Measurements from ENCODE around the gene CADPS. TPM values are rescaled to one million over a fixed set of nuclear protein-coding genes. Genes with fewer than 3 reads are reported as not detected.

The CADPS gene
- total and polyA plus RNA-seq, 9 of the 15 experiments (the other 6 are each of a cell fraction or from before 2014, with no cell fraction given), result not detected

GRCh38 chr3:62462104-62462762 lies 413.0 kb downstream of the CADPS start:
- intact Hi-C loops (cut with micrococcal nuclease), result no loop called here
- Histone ChIP-seq H3K79me2 (ENCODE audit: control insufficient read depth, insufficient read depth, low read length) (no peaks in the 10 kb centered on the region), H3K27ac (ENCODE audit: extremely low read depth, low read depth, low read length) (no peak overlapping the region), H3K9me1 (ENCODE audit: control insufficient read depth, insufficient read depth, low read length) (no peaks in the 10 kb centered on the region), H3K36me3 (ENCODE audit: control insufficient read depth, insufficient read depth, low read length) (no peaks in the 10 kb centered on the region), H2AFZ (ENCODE audit: low read depth, low read length) (no peak overlapping the region), H3K4me2 (ENCODE audit: insufficient read depth, low read length) (no peak overlapping the region), H3K4me1 (replicated peaks in 1 of 2; ENCODE audit: control insufficient read depth in 2 of 2, insufficient read depth in 2 of 2, low read length in 2 of 2) (no peaks in the 10 kb centered on the region), H3K27me3 (ENCODE audit: control insufficient read depth in 2 of 2, insufficient read depth in 2 of 2, low read length in 2 of 2) (no peaks in the 10 kb centered on the region; a peak in 1 of 5 replicates), H4K20me1 (replicated peaks; ENCODE audit: control insufficient read depth, insufficient read depth, low read length) (no peaks in the 10 kb centered on the region), H3K9me3 (replicated peaks; ENCODE audit: control insufficient read depth, insufficient read depth, low read depth, low read length) (no peaks in the 10 kb centered on the region), H3K4me3 (no peak overlapping the region), H3K9ac (ENCODE audit: insufficient read depth in 1 of 2, low read depth in 2 of 2, low read length in 2 of 2) (no peak overlapping the region)
- DNase-seq (ENCODE audit: extremely low read depth in 1 of 4, low spot score in 3 of 4) (no peak), ATAC-seq (no peak), FAIRE-seq (no peak)
- no TSS peak for BruUV-seq (replicated peaks)
- ChIA-PET POLR2A (no interaction called here), CTCF (ENCODE audit: low intra/inter-chr PET ratio) (no interaction called here)
- WGBS (ENCODE audit: insufficient coverage, low coverage, missing lambda C conversion rate), result 0% methylated on average over 6 of the region's 19 CpGs
- in situ Hi-C loops (cut with MboI), result no loop called here
- TF ChIP-seq ZNF668 (CRISPR knock-in tag; IDR thresholded peaks at IDR 0.05) (no peak), KDM4B (IDR thresholded peaks at IDR 0.05; ENCODE audit: borderline replicate concordance in 2 of 2, low read depth in 1 of 2) (no peak), NR2C1 (IDR thresholded peaks at IDR 0.05) (no peak), NR2C1 (tag; IDR thresholded peaks at IDR 0.05) (no peak), SFPQ (IDR thresholded peaks at IDR 0.05; ENCODE audit: low read depth, low read length) (no peak), U2AF1 (optimal IDR thresholded peaks at IDR 0.05; ENCODE audit: low read depth, low read length) (no peak)
- TF ChIP-seq, protein P1, sequence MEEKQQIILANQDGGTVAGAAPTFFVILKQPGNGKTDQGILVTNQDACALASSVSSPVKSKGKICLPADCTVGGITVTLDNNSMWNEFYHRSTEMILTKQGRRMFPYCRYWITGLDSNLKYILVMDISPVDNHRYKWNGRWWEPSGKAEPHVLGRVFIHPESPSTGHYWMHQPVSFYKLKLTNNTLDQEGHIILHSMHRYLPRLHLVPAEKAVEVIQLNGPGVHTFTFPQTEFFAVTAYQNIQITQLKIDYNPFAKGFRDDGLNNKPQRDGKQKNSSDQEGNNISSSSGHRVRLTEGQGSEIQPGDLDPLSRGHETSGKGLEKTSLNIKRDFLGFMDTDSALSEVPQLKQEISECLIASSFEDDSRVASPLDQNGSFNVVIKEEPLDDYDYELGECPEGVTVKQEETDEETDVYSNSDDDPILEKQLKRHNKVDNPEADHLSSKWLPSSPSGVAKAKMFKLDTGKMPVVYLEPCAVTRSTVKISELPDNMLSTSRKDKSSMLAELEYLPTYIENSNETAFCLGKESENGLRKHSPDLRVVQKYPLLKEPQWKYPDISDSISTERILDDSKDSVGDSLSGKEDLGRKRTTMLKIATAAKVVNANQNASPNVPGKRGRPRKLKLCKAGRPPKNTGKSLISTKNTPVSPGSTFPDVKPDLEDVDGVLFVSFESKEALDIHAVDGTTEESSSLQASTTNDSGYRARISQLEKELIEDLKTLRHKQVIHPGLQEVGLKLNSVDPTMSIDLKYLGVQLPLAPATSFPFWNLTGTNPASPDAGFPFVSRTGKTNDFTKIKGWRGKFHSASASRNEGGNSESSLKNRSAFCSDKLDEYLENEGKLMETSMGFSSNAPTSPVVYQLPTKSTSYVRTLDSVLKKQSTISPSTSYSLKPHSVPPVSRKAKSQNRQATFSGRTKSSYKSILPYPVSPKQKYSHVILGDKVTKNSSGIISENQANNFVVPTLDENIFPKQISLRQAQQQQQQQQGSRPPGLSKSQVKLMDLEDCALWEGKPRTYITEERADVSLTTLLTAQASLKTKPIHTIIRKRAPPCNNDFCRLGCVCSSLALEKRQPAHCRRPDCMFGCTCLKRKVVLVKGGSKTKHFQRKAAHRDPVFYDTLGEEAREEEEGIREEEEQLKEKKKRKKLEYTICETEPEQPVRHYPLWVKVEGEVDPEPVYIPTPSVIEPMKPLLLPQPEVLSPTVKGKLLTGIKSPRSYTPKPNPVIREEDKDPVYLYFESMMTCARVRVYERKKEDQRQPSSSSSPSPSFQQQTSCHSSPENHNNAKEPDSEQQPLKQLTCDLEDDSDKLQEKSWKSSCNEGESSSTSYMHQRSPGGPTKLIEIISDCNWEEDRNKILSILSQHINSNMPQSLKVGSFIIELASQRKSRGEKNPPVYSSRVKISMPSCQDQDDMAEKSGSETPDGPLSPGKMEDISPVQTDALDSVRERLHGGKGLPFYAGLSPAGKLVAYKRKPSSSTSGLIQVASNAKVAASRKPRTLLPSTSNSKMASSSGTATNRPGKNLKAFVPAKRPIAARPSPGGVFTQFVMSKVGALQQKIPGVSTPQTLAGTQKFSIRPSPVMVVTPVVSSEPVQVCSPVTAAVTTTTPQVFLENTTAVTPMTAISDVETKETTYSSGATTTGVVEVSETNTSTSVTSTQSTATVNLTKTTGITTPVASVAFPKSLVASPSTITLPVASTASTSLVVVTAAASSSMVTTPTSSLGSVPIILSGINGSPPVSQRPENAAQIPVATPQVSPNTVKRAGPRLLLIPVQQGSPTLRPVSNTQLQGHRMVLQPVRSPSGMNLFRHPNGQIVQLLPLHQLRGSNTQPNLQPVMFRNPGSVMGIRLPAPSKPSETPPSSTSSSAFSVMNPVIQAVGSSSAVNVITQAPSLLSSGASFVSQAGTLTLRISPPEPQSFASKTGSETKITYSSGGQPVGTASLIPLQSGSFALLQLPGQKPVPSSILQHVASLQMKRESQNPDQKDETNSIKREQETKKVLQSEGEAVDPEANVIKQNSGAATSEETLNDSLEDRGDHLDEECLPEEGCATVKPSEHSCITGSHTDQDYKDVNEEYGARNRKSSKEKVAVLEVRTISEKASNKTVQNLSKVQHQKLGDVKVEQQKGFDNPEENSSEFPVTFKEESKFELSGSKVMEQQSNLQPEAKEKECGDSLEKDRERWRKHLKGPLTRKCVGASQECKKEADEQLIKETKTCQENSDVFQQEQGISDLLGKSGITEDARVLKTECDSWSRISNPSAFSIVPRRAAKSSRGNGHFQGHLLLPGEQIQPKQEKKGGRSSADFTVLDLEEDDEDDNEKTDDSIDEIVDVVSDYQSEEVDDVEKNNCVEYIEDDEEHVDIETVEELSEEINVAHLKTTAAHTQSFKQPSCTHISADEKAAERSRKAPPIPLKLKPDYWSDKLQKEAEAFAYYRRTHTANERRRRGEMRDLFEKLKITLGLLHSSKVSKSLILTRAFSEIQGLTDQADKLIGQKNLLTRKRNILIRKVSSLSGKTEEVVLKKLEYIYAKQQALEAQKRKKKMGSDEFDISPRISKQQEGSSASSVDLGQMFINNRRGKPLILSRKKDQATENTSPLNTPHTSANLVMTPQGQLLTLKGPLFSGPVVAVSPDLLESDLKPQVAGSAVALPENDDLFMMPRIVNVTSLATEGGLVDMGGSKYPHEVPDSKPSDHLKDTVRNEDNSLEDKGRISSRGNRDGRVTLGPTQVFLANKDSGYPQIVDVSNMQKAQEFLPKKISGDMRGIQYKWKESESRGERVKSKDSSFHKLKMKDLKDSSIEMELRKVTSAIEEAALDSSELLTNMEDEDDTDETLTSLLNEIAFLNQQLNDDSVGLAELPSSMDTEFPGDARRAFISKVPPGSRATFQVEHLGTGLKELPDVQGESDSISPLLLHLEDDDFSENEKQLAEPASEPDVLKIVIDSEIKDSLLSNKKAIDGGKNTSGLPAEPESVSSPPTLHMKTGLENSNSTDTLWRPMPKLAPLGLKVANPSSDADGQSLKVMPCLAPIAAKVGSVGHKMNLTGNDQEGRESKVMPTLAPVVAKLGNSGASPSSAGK (IDR thresholded peaks at IDR 0.05), result no peak

Measured in K562 (cell line).